Activated CD4-positive, alpha-beta T cell treated with anti-CD3 and anti-CD28 coated beads, Interleukin-2, Interleukin-6, amounts not matched to agents 100 ng/mL and 50 ng/mL, durations not matched to agents 16 hours and 8 hours (primary cell): ENCODE results near the gene PTPRC.
"Not testable (repeated sequence)": the region's sequence is repeated elsewhere in the genome, so short reads cannot be mapped to it uniquely, and the experiment has no call there.

Source experiments
- DNase-seq: peaks from one replicate; pipeline ENCODE4 v3.0.0-alpha.2; 2020

The PTPRC gene, protein sequence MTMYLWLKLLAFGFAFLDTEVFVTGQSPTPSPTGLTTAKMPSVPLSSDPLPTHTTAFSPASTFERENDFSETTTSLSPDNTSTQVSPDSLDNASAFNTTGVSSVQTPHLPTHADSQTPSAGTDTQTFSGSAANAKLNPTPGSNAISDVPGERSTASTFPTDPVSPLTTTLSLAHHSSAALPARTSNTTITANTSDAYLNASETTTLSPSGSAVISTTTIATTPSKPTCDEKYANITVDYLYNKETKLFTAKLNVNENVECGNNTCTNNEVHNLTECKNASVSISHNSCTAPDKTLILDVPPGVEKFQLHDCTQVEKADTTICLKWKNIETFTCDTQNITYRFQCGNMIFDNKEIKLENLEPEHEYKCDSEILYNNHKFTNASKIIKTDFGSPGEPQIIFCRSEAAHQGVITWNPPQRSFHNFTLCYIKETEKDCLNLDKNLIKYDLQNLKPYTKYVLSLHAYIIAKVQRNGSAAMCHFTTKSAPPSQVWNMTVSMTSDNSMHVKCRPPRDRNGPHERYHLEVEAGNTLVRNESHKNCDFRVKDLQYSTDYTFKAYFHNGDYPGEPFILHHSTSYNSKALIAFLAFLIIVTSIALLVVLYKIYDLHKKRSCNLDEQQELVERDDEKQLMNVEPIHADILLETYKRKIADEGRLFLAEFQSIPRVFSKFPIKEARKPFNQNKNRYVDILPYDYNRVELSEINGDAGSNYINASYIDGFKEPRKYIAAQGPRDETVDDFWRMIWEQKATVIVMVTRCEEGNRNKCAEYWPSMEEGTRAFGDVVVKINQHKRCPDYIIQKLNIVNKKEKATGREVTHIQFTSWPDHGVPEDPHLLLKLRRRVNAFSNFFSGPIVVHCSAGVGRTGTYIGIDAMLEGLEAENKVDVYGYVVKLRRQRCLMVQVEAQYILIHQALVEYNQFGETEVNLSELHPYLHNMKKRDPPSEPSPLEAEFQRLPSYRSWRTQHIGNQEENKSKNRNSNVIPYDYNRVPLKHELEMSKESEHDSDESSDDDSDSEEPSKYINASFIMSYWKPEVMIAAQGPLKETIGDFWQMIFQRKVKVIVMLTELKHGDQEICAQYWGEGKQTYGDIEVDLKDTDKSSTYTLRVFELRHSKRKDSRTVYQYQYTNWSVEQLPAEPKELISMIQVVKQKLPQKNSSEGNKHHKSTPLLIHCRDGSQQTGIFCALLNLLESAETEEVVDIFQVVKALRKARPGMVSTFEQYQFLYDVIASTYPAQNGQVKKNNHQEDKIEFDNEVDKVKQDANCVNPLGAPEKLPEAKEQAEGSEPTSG (N-terminal part only)

DNA sequence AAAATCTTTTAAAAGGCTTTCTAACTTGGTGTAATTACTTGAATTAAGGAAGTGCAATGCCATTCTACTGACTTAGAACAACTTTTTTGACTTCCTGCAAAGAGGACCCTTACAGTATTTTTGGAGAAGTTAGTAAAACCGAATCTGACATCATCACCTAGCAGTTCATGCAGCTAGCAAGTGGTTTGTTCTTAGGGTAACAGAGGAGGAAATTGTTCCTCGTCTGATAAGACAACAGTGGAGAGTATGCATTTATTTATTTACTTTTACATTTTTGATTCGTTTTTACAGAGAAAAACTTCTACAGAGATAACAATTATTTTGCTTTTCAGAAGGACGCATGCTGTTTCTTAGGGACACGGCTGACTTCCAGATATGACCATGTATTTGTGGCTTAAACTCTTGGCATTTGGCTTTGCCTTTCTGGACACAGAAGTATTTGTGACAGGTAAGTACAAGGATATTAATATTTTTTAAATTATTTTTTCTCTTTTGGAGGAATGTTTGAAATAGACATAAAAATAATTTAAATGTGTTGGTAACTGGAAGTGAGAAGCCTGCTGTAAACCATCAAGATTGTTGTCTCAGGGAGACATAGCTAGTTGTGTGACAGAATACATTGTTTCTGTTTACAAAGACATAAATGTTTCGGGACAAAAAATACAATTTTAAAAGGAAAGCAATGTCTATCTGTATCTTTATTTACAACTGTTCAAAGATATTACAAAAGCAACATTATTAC, at the start of gene PTPRC:
PTPRC (plus strand) TSS at position 147 of the 742 bp plus-strand sequence; CDS start at position 376, 229 bp downstream.
- peak; percentile 86 for DNase-seq

DNA sequence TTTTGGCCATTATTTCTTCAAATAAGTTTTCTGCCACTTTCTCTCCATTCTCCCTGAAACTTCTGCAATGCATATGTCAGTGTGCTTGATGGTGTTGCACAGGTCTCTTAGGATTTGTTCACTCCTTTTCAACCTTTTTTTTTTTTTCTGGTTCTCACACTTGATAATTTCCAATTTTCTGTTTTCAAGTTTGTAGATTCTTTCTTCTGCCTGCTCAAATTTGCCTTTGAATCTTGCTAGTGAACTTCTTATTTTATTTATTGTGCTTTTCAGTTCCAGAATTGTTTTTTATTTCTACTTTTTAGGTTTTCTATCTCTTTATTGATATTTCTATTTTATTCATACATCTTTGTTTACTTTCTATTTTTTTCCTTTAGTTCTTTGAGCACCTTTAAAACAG, 48.4 kb upstream of the PTPRC start:
- no peak for DNase-seq

DNA sequence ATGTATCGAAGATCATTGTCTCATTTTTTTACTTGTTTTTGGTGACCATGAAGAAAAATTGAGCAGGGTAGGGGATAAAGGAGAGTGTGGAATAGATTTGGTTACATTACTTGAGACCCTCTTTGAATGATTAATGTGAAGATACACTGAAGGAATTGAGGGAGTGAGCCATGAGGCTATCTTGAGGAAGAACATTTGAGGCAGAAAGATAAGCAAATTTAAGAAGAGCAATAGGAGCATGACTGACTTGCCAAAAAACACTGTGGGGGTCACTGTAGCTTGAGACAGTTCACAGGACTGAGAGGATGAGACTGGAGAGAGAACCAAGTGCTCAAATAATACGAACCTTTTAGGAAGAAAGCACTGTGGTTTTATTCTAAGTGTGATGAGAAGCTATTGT, 43.1 kb upstream of the PTPRC start:
- no peak for DNase-seq

DNA sequence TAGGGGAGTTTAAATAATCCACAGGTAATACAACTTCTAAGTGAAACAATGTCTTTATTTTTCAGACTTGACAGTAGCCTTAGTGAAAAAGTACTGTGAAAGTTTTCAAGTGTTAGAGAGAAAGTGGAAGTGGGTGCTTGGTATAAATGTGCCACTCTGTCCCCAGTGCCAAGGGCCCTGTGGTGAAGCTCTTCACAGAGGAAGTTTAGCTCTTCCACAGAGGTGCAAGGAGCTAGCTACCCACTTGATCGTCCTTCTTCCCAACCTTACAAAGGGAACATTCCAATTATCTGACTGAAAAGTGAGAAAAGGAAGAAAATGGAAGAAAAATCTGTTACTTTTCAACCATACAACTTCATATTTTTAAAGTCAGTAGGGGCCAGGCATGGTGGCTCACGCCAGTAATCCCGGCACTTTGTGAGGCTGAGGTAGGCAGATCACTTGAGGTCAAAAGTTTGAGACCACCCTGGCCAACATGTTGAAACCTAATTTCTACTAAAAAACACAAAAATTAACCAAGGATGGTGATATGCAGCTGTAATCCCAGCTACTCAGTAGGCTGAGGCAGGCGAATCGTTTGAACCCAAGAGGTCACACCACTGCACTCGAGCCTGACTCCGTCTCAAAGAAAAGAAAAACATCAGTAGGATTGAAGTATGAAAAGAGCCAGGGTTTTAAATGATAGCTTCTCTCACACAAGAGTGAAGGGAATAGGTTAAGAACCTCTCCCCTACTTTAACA, 41.0 kb upstream of the PTPRC start:
- no peak for DNase-seq

DNA sequence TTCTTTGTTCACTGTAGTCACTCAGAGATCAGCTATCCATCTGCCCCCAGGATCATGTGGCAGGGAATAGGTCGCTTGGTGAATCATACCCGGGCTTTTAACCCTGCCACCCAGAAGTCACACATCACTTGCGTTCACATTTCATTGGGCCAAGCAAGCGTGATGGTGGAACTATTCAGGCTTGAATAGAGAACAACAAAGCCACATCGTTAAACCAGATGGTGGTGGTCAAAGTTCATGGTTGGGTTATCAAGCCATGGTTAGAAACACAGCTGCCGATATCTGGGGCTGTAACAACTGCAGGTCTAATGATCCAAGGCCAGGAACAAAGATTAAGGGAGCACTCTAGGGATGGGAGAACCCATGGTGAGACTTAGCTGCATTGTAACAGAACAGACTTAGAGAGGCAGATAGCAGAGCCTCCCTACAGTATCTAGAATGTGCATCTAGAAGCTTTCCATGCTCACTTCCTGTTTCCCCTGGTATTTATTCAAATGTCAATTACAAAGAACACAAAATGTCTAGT, 40.0 kb upstream of the PTPRC start:
- no peak for DNase-seq

DNA sequence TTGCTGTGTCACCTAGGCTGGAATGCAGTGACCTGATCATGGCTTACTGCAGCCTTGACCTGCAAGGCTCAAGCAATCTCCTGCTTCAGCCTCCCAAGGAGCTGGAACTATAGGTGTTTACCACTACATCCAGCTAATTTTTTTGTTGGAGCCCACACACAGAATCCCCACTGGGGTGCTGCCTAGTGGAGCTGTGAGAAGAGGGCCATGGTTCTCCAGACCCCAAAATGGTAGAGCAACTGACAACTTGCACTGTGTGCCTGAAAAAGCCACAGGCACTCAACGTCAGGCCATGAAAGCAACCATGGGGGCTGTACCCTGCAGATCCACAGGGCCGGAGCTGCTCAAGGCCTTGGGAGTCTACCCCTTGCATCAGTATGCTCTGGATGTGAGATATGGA, 39.1 kb upstream of the PTPRC start:
- DNase-seq: no peak

DNA sequence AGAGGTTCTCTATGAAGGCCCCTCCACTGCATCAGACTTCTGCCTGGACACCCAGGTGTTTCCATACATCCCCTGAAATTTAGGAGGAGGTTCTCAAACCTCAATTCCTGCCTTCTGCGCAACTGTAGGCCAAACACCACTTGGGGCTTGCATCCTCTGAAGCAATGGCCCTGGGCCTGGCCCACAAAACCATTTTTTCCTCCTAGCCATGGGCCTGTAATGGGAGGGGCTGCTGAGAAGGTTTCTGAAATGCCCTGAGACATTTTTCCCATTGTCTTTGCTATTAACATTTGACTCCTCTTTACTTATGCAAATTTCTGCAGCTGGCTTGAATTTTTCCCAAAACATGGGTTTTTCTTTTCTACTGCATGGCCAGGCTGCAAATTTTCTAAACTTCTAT, 37.9 kb upstream of the PTPRC start:
- DNase-seq: no peak

DNA sequence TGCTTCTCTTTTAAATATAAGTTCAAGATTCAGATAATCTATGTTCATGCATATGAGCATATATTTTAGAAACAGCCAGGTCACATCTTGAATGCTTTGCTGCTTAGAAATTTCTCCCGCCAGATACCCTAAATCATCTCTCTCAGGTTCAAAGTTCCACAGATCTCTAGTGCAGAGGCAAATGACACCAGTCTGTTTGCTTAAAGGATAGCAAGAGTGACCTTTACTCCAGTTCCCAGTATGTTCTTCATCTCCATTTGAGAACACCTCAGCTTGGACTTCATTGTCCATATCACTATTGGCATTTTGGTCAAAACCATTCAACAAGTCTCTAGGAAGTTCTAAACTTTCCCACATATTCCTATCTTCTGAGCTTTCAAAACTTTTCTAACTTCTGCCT, 37.5 kb upstream of the PTPRC start:
- not testable (repeated sequence) for DNase-seq

DNA sequence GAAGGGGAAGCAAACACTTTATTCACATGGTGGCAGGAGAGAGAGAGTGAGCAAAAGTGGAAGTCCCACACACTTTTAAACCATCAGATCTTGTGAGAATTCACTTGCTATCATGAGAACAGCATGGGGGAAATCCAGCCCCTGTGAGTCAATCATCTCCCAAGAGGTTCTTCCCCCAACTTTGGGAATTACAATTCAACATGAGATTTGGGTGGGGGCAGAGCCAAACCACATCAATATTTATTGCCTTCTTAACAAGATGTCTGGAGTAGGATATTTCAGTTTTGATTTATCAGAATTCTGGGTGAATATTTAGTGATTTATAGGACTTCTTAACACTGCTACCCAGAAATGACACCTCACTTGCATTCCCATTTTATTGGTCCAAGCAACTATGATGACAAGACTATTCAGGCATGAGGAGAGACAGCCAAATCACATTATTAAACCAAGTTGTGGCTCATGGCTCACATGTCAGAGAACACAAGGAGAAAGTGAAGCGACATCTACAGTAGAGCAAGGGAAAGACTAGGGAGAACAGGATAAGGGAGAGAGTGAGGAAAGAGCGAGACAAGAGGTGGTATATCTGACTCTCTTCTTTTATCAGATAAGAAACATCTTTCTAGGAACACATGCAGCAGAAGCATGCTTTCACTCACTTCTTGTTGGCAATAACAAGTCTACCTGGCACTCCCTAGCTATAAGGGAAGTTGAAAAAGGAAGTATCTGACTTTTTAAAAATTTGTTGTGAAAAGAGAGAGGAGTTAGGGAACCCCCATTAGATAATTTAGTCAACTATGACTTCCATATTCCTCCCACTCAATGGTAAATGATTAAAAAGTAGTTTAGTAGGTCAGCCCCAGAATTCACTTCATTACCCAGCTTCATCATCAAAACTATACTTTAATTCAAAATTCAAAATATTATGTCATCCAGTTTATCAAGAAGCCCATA, 36.6 kb upstream of the PTPRC start:
- peak; percentile 23 for DNase-seq

DNA sequence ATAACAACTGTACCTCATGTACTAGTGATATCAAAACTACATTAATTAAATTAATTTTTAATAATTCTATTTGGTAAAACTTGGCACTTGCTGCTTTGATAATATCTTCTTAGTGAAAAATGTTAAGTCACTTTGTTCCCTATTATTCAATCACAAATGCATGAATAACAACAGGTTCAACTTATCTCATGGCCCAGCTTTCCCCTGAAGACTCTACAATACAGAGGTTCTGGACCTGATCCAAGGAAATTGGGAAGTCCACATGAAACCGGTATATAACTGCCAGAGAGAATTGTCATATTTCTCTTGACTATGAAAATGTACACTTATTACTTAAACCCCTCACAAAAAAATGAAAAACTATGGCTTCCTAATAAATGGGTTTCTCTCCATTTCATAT, 33.9 kb upstream of the PTPRC start:
- no peak for DNase-seq

DNA sequence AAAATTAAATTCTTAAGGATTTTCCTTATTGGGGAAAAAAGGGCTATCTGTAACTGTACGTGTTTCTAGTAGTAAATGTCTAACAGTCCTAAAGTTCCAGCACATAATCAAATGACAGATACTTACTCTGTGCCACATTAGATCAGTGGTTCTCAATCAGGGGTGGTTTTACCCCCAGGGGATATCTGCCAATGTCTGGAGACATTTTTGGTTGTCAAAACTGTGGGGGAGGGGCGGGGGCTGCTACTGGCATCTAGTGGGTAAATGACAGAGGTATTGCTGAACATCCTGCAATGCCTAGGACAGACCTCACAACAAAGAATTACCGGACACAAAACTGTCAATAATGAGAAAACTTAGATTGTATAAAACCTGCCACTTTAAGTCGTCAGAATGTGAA, 33.4 kb upstream of the PTPRC start:
- DNase-seq: no peak

DNA sequence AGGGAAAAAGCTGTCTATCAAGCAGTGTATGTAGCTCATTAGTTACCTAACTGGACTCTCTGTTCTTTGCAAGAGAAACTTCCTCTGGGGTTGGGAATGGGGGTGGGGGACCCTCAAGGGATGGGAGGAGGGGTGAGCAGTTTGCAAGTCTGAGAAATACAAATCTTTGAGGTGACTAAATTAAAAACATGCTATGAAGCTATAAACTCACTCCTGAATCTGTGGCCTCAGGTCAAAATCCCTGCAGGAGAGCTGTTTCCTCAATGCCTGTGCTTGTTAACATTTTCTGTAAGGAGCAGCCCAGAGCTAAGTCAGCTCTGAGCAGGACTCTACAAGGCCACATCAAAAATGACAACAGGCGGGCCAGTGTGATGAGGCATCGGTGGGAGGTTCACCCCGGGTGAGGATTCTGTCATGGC, 32.8 kb upstream of the PTPRC start:
- no peak for DNase-seq

DNA sequence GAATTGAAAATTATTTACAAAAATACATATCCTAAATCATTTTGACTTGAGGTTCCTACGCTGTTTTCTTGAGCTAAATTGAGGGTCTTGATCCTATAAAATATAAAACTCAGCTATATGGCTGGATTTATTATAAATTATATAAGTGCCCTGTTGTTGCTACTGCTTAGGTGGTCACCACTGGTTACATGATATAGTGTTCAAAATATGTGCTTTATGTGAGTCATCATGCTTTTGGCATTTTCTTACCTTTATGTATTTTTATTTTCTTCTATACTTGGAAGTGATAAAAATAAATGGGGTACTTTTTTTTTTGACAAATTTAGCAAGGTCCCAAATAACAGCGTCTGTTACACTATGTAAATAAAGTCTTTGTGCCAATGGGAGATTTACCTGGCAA, 31.1 kb upstream of the PTPRC start:
- no peak for DNase-seq

DNA sequence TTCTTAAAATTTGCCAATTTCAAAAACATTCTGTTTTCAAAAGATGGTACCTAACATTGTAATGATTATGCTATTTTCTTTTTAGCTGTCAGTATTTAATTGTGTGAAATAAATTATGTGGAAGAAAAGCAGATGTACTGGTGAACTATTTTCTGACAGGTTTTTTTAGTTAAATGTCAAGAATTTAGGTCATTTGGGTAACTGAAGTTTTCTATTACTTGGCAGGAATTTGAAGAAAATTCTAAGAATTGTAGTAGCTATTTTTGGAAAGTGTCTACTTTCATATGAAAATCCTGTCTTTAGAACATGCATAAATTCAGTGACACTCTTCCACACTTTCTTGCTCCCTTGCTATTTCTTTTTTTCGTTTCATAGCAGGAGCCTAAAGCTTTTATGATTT, 28.5 kb upstream of the PTPRC start:
- no peak for DNase-seq

DNA sequence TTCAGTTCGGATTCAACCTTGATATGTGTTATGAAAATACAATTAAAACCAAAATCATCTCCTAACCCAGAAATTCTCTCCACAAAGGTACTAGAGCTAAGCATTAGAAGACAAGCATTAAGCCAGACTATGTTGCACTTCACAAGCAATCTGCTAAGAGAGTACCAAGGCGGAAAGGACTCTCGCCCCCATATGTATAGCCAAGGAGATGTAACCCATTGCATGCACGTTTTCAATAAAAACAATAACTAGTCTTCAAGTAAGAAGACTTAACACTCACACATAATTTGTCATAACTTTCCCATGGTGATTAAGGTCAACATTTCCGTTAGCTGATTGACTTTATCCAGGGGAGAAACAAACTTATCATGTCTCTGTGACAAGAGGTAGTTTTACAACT, 27.6 kb upstream of the PTPRC start:
- peak; percentile 16 for DNase-seq

DNA sequence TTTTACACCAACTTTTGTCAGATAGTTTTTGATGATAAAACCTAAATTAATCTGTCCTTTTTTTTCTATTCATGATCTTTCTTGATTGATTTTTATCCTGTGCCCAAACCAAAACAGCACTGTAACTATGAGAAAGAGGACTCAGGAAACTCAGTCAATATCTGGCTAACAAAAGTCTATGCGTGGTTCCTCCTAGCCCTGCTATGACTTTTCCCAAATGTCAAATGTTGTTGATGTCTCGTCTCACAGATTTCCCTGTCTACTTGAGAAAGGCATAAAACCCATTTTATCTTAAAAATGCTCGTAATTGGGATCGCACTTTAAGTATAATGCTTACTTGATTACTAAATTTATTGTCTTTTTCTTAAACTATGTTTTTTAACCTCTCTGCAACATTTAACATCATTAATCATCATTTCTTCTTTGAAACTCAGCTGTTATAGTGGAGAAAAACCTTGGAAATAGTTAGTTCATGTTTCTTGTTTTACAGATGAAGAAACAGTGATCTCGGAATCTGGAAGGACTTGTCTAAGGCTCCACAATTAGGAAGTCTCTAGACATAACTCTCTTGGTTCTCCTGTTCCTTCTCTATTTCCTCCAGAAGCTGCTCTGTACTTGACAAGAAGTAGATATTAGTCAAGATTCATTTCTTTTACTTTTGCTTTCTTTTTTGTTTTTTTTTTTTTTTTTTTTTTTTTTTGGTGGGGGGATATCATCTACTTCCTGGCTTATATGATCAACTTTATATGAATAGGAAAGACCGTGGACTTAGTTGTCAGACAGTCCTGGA, 26.2 kb upstream of the PTPRC start:
- peak; percentile 39 for DNase-seq

DNA sequence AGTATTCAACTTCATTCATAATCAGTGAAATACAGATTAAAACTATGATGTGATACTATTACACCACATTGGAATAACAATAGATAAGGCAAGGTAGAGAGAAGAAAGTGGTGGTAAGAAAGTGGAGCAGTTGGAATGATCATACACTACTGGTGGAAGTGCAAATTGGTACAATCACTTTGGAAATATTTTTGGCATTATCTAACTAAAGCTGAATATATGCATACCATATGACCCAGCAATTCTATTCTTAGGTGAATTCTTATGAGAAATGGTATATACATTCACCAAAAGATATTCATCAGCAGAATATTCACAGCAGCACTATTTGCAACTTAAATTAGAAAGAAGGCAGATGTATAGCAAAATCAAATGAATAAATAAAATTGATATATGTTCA, 21.4 kb upstream of the PTPRC start:
- DNase-seq: no peak

DNA sequence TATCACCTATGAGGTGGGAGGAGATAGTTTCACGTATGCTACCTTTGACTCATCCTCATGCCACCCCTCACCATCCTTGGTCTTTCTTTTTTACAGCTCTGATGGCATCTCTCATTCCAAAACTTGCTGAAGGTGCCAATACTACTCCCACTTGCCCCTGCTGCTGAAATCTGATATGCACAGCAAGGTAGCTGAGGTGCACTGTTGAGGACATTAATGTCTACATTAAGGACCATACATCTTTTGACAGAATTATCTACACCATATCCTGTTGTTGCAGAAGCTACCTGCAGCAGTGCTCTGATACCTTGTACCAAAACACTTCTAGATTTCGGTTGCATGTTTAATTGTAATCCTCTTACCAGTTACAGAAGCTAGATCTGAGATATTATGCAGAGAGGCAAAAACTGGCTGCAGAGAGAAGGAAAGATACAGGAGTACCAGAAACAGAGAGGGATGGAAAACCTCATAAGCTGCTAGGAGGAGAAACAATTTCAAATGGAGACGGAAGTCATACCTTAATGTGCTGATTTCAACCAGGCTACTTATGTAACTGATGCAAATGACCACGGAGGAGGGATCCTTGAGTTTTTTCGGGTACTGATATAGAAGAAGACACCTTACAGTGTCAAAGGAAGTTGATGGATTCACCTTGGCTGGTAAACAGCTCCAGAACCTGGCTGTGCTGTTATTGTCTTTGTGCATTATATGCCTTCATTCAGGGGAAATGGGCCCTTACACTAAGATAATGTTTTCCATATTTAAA, 19.3 kb upstream of the PTPRC start:
- peak; percentile 81 for DNase-seq

DNA sequence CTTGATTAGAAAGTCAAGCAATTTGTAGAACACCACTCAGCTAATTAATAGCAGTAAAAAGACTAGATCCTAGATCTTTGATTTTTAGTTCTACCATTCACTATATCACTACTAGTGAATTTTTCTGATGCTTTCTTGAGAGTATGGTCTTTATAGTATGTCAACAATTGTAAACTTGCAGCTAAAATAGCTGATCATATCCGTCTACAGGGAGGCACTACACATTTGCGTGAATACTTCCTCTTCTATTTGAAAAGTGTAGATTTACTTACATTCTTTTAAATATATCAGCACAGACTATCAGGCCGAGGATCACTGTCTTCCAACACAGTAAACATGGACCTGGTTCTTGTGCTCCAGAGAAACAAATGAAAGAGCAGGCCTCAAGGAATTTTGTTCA, 18.6 kb upstream of the PTPRC start:
- no peak for DNase-seq
